Activated CD4-positive, CD25-positive, alpha-beta regulatory T cell (primary cell): ENCODE results near the gene HSPBAP1.

Experiments used
- DNase-seq, 4 experiments: peaks; one replicate each; lab custom pipeline; 2025; lab: John Stamatoyannopoulos, UW

HSPBAP1 gene

GRCh38 chr3:122793568-122794416, at the start of gene HSPBAP1:
Gene HSPBAP1, minus strand, starts transcription at chr3:122793831. Its CDS starts 151 bp downstream, at chr3:122793680.
- no peak for DNase-seq

- no peak for DNase-seq
Measured at GRCh38 chr3:122835590-122835989, 42.0 kb upstream of the HSPBAP1 start.

- no peak for DNase-seq
Measured at GRCh38 chr3:122828281-122828680, 34.6 kb upstream of the HSPBAP1 start.

GRCh38 chr3:122826278-122826677, 32.6 kb upstream of the HSPBAP1 start:
- DNase-seq, result no peak

GRCh38 chr3:122825460-122825859, 31.8 kb upstream of the HSPBAP1 start:
- DNase-seq, result no peak

- no peak for DNase-seq
Measured at GRCh38 chr3:122824465-122825381, 31.1 kb upstream of the HSPBAP1 start.

- DNase-seq, result no peak
Measured at GRCh38 chr3:122816587-122816986, 23.0 kb upstream of the HSPBAP1 start.

- no peak for DNase-seq
Measured at GRCh38 chr3:122810734-122811133, 17.1 kb upstream of the HSPBAP1 start.

- DNase-seq, result no peak
Measured at GRCh38 chr3:122803977-122804376, 10.3 kb upstream of the HSPBAP1 start.

GRCh38 chr3:122802323-122802722, 8.7 kb upstream of the HSPBAP1 start:
- DNase-seq, result no peak

GRCh38 chr3:122800706-122801237, 7.1 kb upstream of the HSPBAP1 start:
- no peak for DNase-seq

- DNase-seq, result no peak
Measured at GRCh38 chr3:122800031-122800430, 6.4 kb upstream of the HSPBAP1 start.

GRCh38 chr3:122799322-122799721, 5.7 kb upstream of the HSPBAP1 start:
- DNase-seq, result no peak

- DNase-seq, result no peak
Measured at GRCh38 chr3:122797291-122797690, 3.7 kb upstream of the HSPBAP1 start.

GRCh38 chr3:122795674-122796195, 2.1 kb upstream of the HSPBAP1 start:
- DNase-seq, result no peak

GRCh38 chr3:122794779-122795673, 1.4 kb upstream of the HSPBAP1 start, which contains the start of gene SLC49A4:
Gene SLC49A4, plus strand, starts transcription at chr3:122795069. Its CDS starts 124 bp downstream, at chr3:122795193.
- DNase-seq, result no peak

GRCh38 chr3:122794483-122794778, 800 bp upstream of the HSPBAP1 start:
- no peak for DNase-seq

- DNase-seq, result no peak
Measured at GRCh38 chr3:122789585-122790273, 3.9 kb downstream of the HSPBAP1 start.

- DNase-seq, result no peak
Measured at GRCh38 chr3:122787872-122788271, 5.8 kb downstream of the HSPBAP1 start.

- no peak for DNase-seq
Measured at GRCh38 chr3:122786066-122786465, 7.6 kb downstream of the HSPBAP1 start.

- no peak for DNase-seq
Measured at GRCh38 chr3:122785231-122785630, 8.4 kb downstream of the HSPBAP1 start.
